Activated T-cell treated with anti-CD3 and anti-CD28 coated beads, Interleukin-2, amount 50 U/mL, for 48 hours (primary cell): ENCODE data around the gene PARM1.

ENCODE experiments used
- DNase-seq, 2 experiments: peaks; one replicate each; pipeline ENCODE4 v3.0.0-alpha.2; 2020

PARM1 gene

DNA sequence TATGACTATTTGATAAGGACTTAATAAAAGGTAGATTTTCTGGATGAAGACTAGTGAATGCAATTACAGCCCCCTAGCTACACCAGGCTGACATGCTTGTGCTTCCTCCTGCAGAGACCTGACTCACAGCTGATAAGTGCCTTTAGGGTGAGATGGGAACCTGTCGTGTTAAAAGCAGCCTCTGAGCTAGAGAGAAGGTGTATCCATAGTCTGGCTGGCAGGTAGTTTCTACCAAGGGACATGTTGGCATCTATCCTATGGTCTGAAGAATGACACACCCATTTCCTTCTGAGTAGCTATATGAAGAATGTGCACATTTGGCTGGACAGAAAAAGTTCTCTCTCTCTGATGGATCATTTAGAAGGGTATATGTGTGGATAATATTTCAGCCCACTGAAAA is 64.1 kb downstream of the PARM1 start:
- no peak for DNase-seq

GRCh38 chr4:74997948-74998729 is 65.2 kb downstream of the PARM1 start:
- DNase-seq, result no peak

GRCh38 chr4:74999714-75000309 is 66.9 kb downstream of the PARM1 start:
- no peak for DNase-seq

DNA sequence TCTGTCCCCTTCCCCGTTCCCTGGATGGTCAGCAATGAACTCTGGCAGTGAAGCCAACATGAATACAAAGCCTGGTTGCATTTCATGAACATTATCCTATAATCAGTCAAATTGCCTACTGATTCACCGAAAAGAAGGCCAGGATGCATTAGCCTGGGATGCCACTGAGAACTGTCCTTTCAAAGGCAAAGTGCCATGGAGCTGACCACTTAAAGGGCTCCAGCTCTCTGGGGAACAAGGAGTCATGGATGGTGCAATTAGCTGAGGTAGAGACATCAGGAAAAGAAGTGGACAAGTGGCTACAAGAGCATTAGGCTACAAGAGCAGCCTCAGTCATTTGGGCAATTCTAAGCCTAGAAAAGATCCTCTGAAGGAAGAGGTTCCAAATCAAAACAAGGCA is 69.0 kb downstream of the PARM1 start:
- no peak for DNase-seq

DNA sequence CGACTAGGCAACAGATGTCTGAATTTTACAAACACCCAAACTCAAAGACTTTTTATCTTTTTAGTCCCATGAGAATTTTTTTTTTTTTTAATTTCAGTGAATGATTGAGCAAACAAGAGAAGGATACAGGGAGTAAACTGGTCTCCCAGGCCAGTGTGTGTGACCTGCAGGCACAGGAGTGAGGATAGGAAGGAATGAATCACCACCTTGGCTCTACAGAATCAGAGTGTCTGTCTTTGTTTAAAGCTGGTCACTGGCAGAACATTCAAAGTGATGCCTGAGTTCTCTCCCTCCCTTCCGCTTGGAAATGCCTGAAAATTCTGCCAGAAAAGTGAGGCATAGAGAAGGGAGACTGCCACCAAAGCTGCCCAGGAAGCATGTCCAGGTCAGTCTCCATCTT is 69.5 kb downstream of the PARM1 start:
- DNase-seq, result no peak

- DNase-seq, result no peak
Observed at GRCh38 chr4:75003979-75004378, 71.1 kb downstream of the PARM1 start.

- no peak for DNase-seq
Observed at GRCh38 chr4:75004755-75005668, 72.1 kb downstream of the PARM1 start.

DNA sequence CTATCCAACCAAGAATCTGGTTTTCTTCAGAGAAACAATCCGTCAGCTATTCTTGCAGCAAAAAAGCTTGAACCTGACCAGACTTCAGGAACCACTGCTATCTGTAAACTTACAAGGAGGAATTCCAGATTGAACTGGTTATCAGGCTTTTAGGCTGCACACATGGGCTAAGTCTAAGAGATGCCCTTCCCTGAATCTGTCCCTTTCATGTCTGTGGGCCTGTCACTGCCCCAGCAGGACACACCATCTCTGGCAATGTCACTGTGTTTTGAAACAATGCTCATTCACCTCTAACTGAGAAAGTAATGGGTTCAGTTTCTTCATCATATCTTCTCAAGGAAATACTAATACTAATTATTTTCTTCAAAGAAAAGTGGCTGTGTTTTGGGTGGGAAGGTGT is 72.8 kb downstream of the PARM1 start:
- no peak for DNase-seq

DNA sequence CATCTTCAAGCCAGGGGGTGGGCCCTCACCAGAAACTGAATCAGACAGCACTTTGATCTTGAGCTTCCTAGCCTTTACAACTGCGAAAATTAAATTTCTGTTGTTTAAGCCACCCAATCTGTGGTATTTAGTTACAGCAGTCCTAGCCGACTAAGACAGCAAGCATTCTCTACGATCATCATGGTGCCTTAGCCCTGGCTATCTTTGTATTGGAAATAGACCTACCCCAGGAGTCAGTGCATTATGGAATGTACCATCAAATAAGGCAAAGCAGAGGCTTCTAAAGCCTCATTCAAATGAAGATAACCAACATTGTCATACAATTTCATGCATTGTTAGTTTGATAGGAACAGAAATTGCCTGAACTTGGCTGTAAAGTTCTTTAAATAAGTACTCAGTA is 75.0 kb downstream of the PARM1 start:
- DNase-seq, result no peak

- DNase-seq, result no peak
Observed at GRCh38 chr4:75009138-75009537, 76.2 kb downstream of the PARM1 start.

- no peak for DNase-seq
Observed at GRCh38 chr4:75011131-75011795, 78.3 kb downstream of the PARM1 start.

- no peak for DNase-seq
Observed at GRCh38 chr4:75015627-75016026, 82.7 kb downstream of the PARM1 start.

GRCh38 chr4:75016472-75016871 is 83.6 kb downstream of the PARM1 start:
- DNase-seq, result no peak

DNA sequence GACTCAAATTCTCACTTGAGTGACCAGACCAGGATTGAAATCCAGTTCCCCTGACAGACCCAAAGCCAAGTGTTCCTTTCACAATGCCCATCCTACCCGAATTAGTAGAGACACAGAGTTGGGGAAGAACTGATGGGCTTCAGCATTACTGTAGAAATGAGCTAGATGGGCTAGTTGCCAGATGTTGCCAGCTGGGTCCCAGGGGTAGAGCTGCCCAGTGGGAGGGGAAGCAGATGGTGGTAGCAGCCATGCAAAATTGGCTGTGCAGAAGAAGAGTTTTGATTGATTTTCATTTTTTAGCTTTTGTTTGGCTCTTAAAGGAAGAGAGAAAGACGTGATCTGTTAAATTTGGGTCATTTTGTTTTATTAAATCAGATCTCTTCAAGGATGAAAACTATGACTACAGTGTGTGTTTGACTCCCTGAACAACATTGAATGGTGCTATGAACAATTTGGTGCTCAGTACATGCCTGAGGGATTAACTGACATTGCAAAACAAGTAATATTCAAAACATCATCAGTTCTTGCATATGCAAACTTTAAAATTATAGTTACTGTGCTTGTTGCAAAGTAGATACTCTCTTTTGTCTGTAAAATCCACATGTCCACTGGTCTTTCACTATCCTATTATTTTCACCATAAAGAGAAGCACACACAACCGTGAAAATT is 86.0 kb downstream of the PARM1 start:
- DNase-seq, result no peak

- DNase-seq, result no peak
Observed at GRCh38 chr4:75025431-75025830, 92.5 kb downstream of the PARM1 start.

DNA sequence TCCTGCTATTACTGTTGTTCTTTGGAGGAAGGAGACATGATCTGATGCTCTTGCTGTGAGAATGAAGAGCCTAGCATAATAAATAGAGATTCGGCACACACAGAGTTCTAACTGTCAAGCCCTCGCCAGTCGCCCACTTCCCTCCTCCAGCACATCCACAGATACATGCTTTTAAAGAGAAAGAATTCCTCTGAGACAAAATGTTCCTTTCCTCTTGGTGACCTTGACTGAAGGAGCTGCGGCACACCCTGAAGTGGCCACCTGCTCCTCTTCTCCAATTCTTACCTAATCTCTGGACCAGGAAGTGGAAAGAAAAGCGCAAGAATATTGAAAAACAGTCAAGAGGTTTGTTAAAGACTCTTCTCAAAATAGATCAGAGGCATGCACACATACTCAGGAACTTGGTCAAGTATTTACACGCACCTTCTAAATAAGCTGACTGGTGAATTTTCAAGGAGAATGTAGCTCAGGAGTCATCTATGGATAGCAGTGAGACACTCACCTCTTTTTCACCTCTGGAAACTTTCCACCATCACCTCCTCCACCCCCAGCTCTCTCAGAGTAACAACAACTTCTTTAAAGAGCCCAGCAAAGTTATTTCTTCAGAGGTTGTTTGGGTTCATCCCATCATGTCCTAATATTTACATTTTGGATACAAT is 95.4 kb downstream of the PARM1 start:
- DNase-seq, result no peak

GRCh38 chr4:75030028-75030427 is 97.1 kb downstream of the PARM1 start:
- DNase-seq, result no peak

DNA sequence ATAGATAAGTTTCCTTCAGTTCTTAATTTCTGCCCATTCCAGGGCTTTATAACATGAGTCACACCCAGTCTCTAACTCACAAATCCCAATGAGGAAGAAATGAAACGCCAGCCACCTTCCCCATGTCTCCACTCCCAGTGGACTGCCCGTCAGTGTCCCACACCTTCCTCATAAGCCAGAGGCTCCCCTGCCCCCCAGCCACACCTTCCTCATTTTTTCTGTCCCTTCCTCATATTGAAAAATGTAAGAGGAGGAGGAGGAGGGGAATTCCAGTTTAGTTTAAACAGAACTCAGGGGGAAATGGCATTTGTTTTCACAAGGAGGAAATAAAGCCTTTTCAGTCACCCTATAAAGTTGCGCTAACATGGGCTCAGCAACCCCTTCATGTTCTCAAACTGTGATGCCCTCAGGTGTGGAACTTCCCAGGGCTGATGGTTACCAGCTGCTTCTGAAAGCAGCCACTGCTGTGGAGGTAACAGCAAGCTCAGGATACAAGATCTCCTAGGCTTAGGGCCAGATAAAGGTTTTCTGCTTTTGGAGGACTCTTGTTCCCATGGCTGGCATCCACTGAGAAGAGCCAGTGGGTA is 97.8 kb downstream of the PARM1 start:
- no peak for DNase-seq

DNA sequence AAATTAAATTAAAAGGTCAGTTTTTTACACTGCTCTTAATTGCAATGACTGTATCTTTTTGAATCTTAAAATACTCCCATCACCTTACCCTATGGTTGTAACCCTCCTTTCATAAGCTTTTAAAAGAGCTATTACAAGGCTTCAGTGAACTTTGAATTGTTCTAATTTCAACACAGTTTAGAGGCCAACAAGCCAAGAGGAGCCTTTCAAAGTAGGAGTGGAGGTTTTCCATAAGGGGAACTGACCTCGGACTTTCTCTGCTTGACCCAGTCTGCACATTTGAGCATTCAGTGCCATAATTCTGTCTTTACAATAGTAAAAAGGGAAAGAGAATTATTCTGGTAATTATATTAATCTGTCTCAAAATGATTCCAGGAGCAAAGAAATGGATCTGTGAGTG is 98.9 kb downstream of the PARM1 start:
- no peak for DNase-seq

DNA sequence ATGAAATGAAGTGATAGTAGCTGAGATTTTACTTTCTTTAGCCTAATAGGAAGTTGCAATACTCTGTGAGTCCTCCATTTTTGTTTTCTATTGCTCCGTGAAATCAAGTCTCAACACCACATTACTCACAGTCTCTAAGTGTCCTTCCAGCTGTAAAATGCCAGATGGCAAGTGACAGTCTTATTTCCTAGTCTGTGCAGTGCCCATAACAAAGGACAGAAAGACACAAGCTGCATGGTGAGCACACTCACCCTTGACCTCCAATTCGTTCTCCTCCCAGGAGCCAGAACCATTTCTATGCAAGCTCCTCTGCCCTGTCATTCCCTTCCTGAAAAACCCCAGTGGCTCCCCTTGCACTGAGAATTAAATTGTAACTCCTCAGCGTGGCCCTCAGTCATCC is 101.6 kb downstream of the PARM1 start:
- no peak for DNase-seq

- no peak for DNase-seq
Observed at GRCh38 chr4:75035321-75035720, 102.4 kb downstream of the PARM1 start.
